HG03108 (cell line): ENCODE data around the gene PCDHB9.
"Not testable (repeated sequence)": the region's sequence is repeated elsewhere in the genome, so short reads cannot be mapped to it uniquely, and the experiment has no call there.

Experiments
- ATAC-seq: cut with Tn5 transposase; IDR thresholded peaks from one replicate; pipeline ENCODE4 v1.9.1; 2021; ENCODE audit warnings: moderate library complexity; ENCODE audit not compliant: unreplicated experiment

Gene PCDHB9

GRCh38 chr5:141234109-141234667 lies 47.2 kb downstream of the PCDHB9 start:
- no peak for ATAC-seq

GRCh38 chr5:141235922-141236321 lies 49.0 kb downstream of the PCDHB9 start:
- not testable (repeated sequence) for ATAC-seq

GRCh38 chr5:141236516-141237313 lies 49.8 kb downstream of the PCDHB9 start:
- ATAC-seq, result no peak
